GM06990 (cell line): ENCODE measurements around the gene CIAPIN1.

Experiments
- DNase-seq: peaks from one replicate; pipeline ENCODE4 v3.0.0-alpha.2; 2011; ENCODE audit not compliant: insufficient read length; ENCODE audit errors: extremely low read depth
- H3K27me3 ChIP-seq: replicated peaks from 2 replicates; pipeline ENCODE4 v1.6.0; 2011; ENCODE audit warnings: low read length; ENCODE audit not compliant: control insufficient read depth, insufficient read depth
- H3K36me3 ChIP-seq: 2 replicates; pipeline ENCODE4 v1.5.1; 2011; ENCODE audit warnings: low read length; ENCODE audit not compliant: control insufficient read depth, insufficient read depth
- H3K4me3 ChIP-seq: replicated peaks from 2 replicates; pipeline ENCODE4 v1.5.1; 2011; ENCODE audit warnings: low read depth, mild to moderate bottlenecking, control low read depth, low read length
- CTCF ChIP-seq: IDR thresholded peaks from 2 replicates; pipeline ENCODE4 v1.5.1; 2011; ENCODE audit warnings: low read length, control low read depth, mild to moderate bottlenecking, inconsistent platforms; ENCODE audit not compliant: insufficient read depth, poor library complexity, severe bottlenecking

The CIAPIN1 gene

GRCh38 chr16:57387598-57388354, 59.4 kb downstream of the CIAPIN1 start:
- Histone ChIP-seq H3K4me3 (no peak overlapping the region), H3K36me3 (no peaks in the 10 kb centered on the region), H3K27me3 (no peaks in the 10 kb centered on the region)
- DNase-seq, result no peak
- TF ChIP-seq CTCF, result no peak

- no peak overlapping the region for H3K4me3 ChIP-seq
- no peak for DNase-seq
- H3K27me3 ChIP-seq, result no peaks in the 10 kb centered on the region
- TF ChIP-seq CTCF, result no peak
- H3K36me3 ChIP-seq, result no peaks in the 10 kb centered on the region
Observed at GRCh38 chr16:57386381-57386951, 60.7 kb downstream of the CIAPIN1 start.

- Histone ChIP-seq H3K4me3 (no peak overlapping the region), H3K36me3 (no peaks in the 10 kb centered on the region), H3K27me3 (no peaks in the 10 kb centered on the region)
- no peak for DNase-seq
- no peak for TF ChIP-seq CTCF
Observed at GRCh38 chr16:57385083-57385482, 62.1 kb downstream of the CIAPIN1 start.

- Histone ChIP-seq H3K36me3 (no peaks in the 10 kb centered on the region), H3K4me3 (no peak overlapping the region), H3K27me3 (no peaks in the 10 kb centered on the region)
- DNase-seq, result no peak
- no peak for TF ChIP-seq CTCF
Observed at GRCh38 chr16:57384248-57385070, 62.7 kb downstream of the CIAPIN1 start.

GRCh38 chr16:57383276-57384247, 63.6 kb downstream of the CIAPIN1 start:
- Histone ChIP-seq H3K4me3 (no peak overlapping the region), H3K27me3 (no peaks in the 10 kb centered on the region), H3K36me3 (no peaks in the 10 kb centered on the region)
- TF ChIP-seq CTCF, result no peak
- no peak for DNase-seq
